Hematopoietic multipotent progenitor cell (in vitro differentiated cells): ENCODE results near the gene LRRC1. TPM values are rescaled to one million over a fixed set of nuclear protein-coding genes. Genes with fewer than 3 reads are reported as not detected.

Experiments
- DNase-seq, 3 donors: peaks; one replicate each; pipeline ENCODE4 v3.0.0-alpha.2; 2011 to 2015; ENCODE audit warnings: low read depth in 2 of 3, low spot score in 2 of 3
- total RNA-seq: library from RNA; depleted of rRNA; stranded (reverse); fragments of >200 nt; gene quantifications from one replicate; pipeline ENCODE4 v1.2.3, GENCODE V29; 2012

The LRRC1 gene
- total RNA-seq, 1 donor = 4.8 TPM

- DNase-seq = no peak
Observed at GRCh38 chr6:53840027-53840426, 45.2 kb downstream of the LRRC1 start.

DNA sequence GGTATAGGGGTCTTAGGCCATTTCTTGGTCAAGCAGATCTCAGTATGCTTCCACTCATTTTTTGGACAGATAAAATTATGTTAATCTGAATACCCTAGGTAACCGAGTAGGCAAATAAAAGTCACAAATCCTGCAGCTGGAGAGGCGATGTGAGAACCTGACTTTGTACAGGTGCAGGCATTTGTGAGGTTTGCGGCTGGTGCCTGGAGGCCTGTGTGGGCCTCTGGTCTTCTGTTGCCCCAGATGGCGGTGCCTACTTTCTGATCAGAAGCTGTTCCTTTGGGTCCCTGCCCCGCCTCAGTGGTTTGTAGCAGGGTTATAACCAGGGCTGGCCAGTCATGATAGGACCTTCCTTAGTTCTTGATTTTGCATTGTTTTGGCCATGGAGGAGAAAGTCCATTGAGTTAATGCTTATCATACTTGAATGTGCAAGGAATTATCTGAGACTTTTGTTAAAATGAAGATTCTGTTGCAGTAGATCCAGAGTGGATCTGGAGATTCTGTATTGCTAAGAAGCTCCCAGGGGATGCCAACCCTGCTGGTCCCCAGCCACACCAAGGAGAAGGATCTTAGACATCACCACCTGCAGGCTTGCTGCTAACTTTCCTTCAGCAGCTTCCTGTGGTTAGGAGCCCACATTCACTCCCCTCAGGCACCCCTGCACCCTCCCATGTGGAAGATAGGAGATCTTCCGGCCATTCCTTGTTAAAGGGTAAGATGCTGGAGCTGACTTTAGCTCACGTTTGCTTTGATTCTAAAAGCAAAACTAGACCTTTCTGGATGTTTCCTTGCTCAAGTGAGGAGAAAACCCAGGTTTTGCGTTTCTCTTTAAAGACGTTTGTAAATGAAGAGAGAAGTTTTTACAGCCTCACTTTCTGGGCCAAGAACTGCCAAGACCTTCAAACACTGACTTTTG, 50.7 kb downstream of the LRRC1 start:
- no peak for DNase-seq

DNA sequence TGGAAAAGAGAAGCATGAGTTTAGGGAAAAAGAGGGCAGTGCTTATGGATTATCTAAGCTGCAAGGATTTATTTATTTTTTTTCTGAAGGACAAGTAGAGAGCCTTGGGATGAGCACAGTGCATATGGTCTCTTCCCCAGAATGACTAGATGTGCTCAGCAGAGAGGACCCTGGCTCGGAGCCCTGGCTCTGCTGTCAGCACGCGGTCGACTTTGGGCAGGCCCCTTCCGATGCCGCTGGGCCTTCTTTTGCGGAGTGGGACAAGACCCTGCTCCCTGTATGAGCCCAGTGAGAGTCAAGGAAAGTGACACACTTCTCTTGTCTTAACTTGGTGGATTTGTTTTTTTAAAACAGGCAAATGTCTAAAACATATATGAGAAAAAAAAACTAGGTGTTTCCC, 51.4 kb downstream of the LRRC1 start:
- DNase-seq = no peak

DNA sequence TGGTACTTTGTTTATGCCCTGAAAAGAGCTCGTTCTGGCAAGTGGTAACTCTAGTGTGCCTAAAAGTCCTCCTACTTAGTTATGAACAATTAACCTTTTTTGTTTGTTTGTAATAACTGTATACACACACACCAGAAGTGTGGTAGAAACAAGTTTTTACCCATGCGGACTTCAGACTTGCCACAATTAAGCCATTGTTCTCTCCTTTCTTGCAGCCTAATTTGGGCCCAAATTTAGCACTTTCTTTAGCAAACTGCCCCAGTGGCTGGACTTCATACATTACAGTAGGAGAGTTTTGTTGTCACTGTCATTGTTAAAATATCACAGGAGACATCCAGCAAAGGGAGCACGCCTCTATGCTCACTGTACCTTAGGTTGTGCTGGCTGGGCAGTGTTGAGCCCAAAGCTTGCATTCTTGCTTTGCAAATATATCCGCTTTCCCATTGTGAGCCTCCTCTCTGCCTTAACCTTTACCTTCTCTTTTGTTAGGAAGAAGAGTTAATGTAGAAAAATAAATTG, 53.0 kb downstream of the LRRC1 start:
- DNase-seq = no peak

DNA sequence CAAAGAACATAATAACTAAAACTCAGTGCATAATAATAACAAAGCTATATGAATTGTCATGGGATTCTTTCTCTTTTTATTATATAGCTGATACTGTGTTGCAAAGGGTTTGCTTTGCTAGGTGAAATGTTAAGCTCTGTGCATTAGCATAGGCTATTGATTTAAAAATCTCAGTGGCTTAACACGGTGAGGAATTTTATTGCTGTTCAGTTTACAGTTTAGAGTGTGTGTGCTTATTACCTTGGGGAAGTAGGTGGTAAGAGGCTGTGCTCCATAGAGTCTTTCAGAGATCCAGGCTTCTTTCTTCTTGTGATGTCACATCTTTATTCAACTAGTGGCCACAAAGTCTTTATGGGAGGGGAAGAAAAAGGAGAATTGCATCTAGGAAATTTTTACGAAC, 55.7 kb downstream of the LRRC1 start:
- no peak for DNase-seq

DNA sequence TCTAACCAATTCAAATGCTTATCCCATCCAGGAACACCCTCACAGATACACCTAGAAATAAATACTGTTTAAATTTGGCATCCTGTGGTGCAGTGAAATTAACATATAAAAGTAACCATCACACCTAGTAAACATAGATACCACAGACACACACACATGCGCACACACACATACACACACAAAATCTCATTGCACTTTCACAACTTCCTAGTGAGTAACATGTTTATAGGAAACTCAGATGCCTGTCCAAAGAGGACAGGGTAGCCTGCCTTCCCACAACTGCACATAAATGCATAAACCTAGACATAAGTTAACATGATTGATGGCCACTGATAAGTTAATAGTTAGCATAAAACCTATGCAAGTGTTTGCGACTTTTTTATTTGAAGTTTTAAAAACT, 56.8 kb downstream of the LRRC1 start:
- DNase-seq = no peak

DNA sequence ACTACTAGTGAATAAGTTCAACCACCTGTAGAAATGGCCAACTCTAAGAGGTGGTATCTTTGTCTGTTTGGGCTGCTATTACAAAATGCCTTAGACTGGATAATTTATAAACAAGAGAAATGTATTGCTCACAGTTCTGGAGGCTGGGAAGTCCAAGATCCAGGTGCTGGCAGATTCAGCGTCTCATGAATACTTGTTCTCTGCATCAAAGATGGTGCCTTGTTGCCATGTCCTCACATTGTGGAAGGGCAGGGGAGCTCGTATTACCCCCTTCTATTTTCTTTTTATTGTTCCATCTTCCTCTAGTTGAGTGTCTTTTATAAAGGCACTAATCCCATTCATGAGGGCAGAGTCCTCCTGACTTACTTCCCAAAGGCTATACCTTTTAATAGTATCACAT, 58.0 kb downstream of the LRRC1 start:
- DNase-seq = no peak

- DNase-seq = no peak
Observed at GRCh38 chr6:53854843-53855567, 60.2 kb downstream of the LRRC1 start.

DNA sequence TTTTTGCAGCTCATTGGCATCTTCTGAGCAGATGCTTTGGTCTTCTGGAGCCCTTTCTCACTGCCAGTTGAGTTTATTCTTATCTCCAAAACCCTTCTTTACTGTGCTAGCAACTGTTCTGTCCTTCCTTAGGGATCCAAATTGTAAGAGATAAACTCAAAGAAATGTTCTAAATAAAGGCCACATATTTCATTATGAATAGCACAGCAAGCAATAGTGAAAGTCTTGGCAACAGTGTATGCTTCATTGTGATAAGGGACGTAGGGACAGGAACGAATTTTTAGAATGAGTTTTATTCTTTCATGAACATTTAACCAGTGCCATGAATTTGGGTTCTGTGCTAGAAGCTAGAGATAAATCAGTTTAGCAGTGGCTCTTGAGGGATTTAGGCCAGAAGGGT, 61.1 kb downstream of the LRRC1 start:
- DNase-seq = no peak

GRCh38 chr6:53857318-53858094, 62.7 kb downstream of the LRRC1 start:
- DNase-seq = no peak

GRCh38 chr6:53858196-53858595, 63.4 kb downstream of the LRRC1 start:
- DNase-seq = no peak

- no peak for DNase-seq
Observed at GRCh38 chr6:53858913-53859312, 64.1 kb downstream of the LRRC1 start.

GRCh38 chr6:53860511-53860910, 65.7 kb downstream of the LRRC1 start:
- no peak for DNase-seq

DNA sequence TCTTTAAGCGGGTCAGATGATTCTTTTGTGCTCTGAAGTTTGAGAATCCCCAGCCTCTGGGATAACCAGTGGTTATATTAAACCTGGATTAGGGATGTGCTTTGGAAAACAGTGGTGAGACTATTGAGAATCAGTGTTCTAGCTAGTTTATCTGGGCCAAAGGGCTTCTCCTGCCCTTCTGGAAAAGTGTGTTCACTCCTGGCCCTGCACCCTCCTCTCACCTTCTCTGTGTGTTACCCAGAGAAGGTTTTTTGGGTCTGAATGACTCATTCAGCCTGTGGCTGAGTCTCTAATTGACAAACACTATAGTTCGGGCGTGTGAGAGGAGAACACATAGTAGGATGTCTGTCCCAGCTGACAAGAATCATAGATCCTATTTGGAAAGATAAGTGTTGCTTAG, 66.7 kb downstream of the LRRC1 start:
- no peak for DNase-seq

DNA sequence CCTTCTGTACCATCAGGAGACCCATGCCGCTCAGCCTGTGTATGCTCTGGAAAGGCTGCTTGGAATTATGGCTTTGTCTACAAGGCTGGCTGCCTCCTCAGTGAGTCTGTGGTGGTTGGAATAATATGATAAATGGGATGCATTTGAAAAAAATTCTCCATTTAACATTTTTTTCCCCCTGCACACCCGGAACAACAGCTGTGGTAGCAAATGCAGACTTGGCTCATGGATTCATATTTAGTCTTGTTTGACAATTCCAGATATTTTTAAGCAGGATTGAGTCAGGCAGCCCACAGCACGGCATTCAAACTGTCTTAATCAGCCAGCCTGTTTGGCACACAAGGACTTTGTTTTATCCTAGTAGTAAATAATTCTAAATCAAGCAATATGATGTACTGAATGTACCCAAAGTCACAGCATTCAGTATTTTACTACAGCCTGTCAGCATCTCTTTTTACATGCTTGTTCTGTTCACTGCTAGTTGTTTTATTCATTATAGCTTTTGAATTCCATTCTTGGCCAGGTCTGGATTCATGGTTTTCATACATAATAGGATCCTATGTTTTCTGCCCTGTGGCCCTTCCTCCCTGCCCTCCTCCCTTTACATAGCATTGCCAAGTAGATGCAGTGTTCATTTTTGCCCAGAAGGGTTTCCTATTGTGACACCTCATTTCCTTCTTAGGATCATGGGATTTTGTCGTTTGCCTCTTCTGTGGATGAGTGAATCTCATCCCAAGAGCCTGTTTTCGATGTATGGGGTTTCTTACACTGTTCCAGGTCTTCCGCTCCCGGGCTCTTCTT, 68.1 kb downstream of the LRRC1 start:
- DNase-seq = no peak

DNA sequence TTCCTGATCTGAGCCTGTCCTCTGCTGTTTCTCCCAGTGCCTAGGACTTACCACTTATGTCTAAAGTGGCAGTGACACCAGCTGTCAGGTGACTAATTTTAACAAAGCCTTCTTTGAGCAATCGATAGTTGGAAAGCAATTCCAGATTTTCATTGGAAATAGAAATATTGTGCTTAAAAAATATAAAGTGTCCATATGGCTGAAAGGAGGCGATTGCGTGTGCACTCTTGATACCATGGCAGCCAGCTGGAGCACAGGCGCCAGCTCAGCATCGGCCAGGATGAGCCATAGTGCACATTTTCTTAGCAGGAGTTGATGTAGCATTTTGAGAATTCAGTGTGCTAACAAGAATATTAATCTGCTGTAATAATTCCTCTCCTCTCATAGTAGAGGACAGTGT, 70.0 kb downstream of the LRRC1 start:
- no peak for DNase-seq

GRCh38 chr6:53866226-53866625, 71.4 kb downstream of the LRRC1 start:
- DNase-seq = no peak

DNA sequence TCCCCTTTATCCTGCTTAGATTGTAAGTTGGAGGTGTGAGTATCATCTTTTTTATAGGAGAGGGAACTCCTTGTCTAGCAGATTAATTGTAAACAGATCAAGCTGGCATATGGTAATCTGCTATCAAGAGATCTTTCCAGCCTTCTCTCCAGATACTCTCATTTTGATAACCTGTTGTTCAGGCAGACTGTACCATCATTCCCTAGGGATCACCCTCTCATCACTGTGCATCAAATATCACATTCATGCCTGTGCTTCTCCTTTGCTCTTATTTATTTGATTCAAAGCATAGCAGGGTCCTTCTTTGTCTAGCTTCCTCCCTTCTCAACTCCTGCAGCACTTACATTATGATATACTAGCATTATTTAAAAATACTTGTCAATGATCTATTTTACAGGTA, 73.8 kb downstream of the LRRC1 start:
- no peak for DNase-seq

- no peak for DNase-seq
Observed at GRCh38 chr6:53869964-53870363, 75.2 kb downstream of the LRRC1 start.

DNA sequence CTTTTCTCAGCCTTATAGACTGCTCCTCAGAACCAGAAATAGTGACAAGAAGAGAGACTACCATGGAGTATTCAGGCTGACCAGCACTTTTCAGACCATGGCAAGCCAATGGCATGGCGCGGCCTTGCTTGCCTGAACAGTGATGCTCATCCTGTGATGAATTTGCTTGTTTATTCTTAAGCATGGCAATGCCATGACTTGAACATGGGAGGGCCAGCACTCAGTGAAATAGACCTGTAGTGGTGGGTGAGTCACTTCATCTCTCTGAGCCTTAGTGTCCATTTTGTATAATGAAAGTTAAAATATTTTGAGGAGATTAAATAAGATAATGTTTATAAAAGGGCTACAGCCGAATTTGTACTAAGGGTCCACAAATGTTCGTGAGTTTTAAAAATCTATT, 79.1 kb downstream of the LRRC1 start:
- no peak for DNase-seq
